ENCODE measurements around the gene BOLA2B.
"Not testable (repeated sequence)": the region's sequence is repeated elsewhere in the genome, so short reads cannot be mapped to it uniquely, and the experiment has no call there.

BOLA2B gene

GRCh38 chr16:30193615-30194014 is at the start of gene BOLA2B, which contains the start of gene SLX1A:
BOLA2B (minus strand) TSS chr16:30193666; CDS start chr16:30193595, 71 bp downstream.
SLX1A (plus strand) TSS chr16:30193875; CDS start chr16:30194085, 210 bp downstream.
- DNase-seq (ENCODE audit: low spot score), result not testable (repeated sequence)

GRCh38 chr16:30217082-30217481 is 23.6 kb upstream of the BOLA2B start:
- not testable (repeated sequence) for DNase-seq (ENCODE audit: low spot score)

GRCh38 chr16:30211414-30211813 is 17.9 kb upstream of the BOLA2B start:
- DNase-seq (ENCODE audit: low spot score), result not testable (repeated sequence)

- not testable (repeated sequence) for DNase-seq (ENCODE audit: low spot score)
These were observed 15.6 kb upstream of the BOLA2B start for GRCh38 chr16:30209032-30209431.

- not testable (repeated sequence) for DNase-seq (ENCODE audit: low spot score)
These were observed 13.7 kb upstream of the BOLA2B start for GRCh38 chr16:30207063-30207704.

- DNase-seq (ENCODE audit: low spot score), result not testable (repeated sequence)
These were observed 12.8 kb upstream of the BOLA2B start for GRCh38 chr16:30206252-30206651.

GRCh38 chr16:30205541-30206236 is 12.2 kb upstream of the BOLA2B start:
- not testable (repeated sequence) for DNase-seq (ENCODE audit: low spot score)

GRCh38 chr16:30199608-30200343 is 6.3 kb upstream of the BOLA2B start:
- DNase-seq (ENCODE audit: low spot score), result not testable (repeated sequence)

GRCh38 chr16:30199049-30199448 is 5.6 kb upstream of the BOLA2B start, which contains the start of gene SULT1A3:
SULT1A3 (plus strand) TSS chr16:30199255; CDS start chr16:30200729, 1,474 bp downstream.
- DNase-seq (ENCODE audit: low spot score), result not testable (repeated sequence)

GRCh38 chr16:30197001-30197400 is 3.5 kb upstream of the BOLA2B start:
- DNase-seq (ENCODE audit: low spot score), result not testable (repeated sequence)

- not testable (repeated sequence) for DNase-seq (ENCODE audit: low spot score)
These were observed 883 bp upstream of the BOLA2B start for GRCh38 chr16:30194172-30194925.

GRCh38 chr16:30193098-30193497 is 368 bp downstream of the BOLA2B start:
- DNase-seq (ENCODE audit: low spot score), result not testable (repeated sequence)

- not testable (repeated sequence) for DNase-seq (ENCODE audit: low spot score)
These were observed 2.3 kb downstream of the BOLA2B start for GRCh38 chr16:30191158-30191557.

- DNase-seq (ENCODE audit: low spot score), result no peak
These were observed 5.4 kb downstream of the BOLA2B start for GRCh38 chr16:30187971-30188561.

- DNase-seq (ENCODE audit: low spot score), result no peak
These were observed 6.0 kb downstream of the BOLA2B start for GRCh38 chr16:30187556-30187865.

- DNase-seq (ENCODE audit: low spot score), result no peak
These were observed 6.5 kb downstream of the BOLA2B start for GRCh38 chr16:30186782-30187555.

GRCh38 chr16:30186444-30186781 is 7.1 kb downstream of the BOLA2B start:
- no peak for DNase-seq (ENCODE audit: low spot score)

- DNase-seq (ENCODE audit: low spot score), result no peak
These were observed 7.6 kb downstream of the BOLA2B start for GRCh38 chr16:30185683-30186421.

GRCh38 chr16:30184891-30185682 is 8.4 kb downstream of the BOLA2B start:
- no peak for DNase-seq (ENCODE audit: low spot score)
